ENCODE results near the gene HLCS.

The HLCS gene

DNA sequence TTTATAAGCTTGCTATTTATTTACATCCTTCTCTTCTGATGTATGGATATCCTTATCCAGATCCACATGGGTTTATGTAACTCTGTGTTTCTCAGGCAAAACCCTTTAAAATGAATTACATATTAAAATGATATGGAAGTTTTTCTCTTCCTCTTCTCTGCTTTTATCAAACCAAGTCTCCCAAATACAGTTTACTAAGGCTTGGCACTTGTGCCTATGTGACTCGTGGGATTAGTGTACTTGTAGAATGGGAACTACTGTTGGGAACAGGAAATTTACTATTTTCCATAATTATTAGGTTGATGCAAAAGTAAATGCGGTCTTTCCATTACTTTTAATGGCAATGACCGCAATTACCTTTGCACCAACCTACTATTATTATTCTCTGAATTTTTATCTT is 252.7 kb downstream of the HLCS start:
- no peak for DNase-seq

DNA sequence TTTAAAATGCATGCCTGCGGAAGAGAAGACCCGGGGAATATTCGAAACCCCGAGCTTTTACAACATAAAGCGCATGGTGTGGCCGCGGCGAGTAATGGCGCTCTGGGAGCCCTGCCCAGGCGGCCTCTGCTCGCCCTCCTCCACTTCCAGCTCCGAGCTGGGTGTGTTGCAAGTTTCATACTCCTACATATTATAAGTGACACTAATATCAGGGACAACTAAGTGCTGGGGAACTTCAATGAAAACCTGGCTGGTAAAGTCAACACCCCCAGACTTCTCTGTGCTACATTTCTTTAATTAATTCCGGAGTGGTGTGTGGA is 255.8 kb downstream of the HLCS start:
- DNase-seq, result peak in 1 of 2 experiments; percentile 5

- no peak for DNase-seq
Observed at GRCh38 chr21:36709868-36710728, 256.4 kb downstream of the HLCS start.

- peak in 1 of 2 experiments; percentile 9 for DNase-seq
Observed at GRCh38 chr21:36709030-36709867, 257.2 kb downstream of the HLCS start.

GRCh38 chr21:36708286-36709029 is 258.0 kb downstream of the HLCS start:
- peak; percentile 5 to 11 for DNase-seq

DNA sequence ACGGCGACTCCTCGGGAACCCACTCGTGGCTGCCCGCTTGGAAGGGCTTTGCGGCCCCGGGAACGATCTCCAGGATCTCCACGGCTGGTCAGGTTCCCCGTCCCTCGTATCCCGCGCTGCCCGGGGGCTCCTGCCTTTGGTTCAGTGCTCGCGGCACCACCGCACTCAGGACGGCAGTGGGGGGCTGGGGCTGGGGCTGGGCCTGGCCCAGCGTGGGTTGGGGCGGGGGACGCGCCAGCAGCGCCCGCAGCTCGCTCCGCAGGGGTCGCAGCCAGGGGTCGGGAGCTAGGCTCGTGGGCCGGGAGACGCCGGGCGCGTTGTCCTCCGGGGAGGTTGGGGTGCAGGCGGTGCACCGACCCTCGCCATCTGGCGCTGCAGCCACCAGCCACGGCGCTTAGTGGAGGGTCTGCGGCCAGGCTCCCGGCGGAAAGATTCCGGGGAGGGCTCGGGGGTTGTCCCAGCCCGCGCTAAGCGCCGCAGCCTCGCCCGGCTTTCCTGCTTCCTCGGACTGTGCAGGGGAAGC is 258.6 kb downstream of the HLCS start:
- DNase-seq, result no peak

DNA sequence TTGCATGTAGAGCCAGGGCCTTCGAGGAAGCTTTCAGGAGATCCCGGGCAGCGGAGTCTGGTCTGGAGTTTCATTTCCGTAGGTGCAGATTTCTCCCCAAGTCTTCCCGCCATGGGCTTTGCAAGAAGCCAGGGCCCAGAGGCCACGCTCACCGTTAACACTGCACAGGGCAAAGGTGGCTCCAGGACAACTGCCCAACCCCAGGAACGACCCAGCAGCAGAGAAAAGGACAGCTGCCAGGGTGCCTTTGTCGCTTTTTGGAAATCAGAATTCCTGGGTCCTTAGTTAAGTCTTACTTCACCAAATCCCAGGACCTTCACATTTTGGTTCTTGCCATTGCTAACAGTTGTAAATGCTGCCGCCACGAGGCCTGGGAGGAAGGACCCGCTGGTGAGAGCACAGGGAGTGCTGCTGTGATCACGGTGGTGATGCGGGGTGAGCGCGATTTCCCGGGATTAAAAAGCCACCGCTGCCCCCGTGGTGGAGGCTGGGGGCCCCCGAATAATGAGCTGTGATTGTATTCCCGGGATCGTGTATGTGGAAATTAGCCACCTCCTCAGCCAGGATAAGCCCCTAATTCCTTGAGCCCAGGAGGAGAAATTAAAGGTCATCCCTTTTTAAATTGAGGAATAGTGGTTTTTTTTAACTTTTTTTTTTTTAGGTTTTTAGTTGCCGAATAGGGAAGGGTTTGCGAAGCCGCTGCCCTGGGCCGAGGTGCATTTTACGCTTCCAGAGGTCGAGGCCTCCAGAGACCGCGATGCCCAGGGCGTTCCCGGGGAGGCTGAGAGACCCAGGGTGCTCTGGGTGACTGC is 259.3 kb downstream of the HLCS start:
- peak; percentile 24 to 29 for DNase-seq

GRCh38 chr21:36706482-36706852 is 260.0 kb downstream of the HLCS start:
- DNase-seq, result no peak

DNA sequence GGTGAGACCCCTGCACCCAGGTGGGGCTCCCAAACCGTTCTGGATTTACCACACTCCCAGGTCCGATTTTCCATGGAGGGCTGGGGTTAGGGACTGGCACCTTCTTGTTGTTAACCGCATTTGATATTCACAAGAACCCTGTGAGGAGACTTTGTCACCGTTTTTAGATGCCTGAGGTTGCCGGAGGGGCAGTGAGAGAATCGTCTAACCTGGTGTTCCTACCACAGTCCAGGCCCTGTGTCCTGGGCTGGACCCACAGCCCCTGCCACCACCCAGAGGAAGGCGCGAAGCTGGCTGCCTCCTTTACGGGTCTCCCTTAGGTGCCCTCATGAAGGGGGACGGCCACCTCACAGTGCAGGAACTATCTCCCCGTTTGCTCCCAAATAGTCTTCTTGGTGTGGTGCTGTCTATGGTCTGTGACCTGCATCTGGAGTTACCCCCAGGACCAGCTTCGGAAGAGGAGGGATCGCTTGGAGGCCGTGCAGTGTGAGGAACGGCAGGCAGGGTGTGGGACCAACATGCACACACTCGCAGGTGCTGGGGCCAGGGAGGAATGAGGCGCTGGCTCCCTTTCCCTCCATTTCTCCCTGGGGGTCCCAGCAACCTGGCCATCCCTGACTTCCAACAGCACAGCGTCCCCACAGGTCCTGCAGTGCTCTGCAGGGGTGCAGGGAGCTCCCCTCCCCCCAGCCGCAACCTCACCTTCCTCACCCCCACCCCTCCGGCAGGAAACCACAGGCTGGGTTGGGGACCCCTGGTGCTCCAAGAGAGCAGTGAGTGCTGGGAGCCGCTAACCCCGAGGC is 260.6 kb downstream of the HLCS start:
- peak; percentile 4 to 5 for DNase-seq

DNA sequence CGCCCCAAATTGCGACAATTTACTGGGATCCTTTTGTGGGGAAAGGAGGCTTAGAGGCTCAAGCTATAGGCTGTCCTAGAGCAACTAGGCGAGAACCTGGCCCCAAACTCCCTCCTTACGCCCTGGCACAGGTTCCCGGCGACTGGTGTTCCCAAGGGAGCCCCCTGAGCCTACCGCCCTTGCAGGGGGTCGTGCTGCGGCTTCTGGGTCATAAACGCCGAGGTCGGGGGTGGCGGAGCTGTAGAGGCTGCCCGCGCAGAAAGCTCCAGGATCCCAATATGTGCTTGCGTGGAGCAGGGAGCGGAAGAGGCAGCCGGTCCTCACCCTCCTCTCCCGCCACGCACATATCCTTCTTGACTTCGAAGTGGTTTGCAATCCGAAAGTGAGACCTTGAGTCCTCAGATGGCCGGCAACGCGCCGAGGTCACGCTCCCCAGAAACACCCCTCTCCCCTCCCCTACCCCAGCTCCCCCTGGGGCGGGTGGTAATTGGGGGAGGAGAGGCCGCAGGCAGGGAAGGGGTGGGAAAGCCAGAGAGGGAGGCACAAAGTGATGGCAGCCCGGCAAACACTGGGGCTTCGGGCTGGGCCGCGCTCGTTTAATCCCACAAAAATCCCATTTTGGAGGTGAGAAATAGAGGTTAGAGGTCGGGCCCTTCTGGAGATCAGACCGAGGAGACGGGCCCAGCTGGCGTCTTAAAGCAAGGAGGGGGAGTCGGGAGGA is 261.4 kb downstream of the HLCS start:
- DNase-seq, result peak; percentile 1 to 3

- DNase-seq, result peak; percentile 5 to 14
Observed at GRCh38 chr21:36704281-36704957, 262.1 kb downstream of the HLCS start.

DNA sequence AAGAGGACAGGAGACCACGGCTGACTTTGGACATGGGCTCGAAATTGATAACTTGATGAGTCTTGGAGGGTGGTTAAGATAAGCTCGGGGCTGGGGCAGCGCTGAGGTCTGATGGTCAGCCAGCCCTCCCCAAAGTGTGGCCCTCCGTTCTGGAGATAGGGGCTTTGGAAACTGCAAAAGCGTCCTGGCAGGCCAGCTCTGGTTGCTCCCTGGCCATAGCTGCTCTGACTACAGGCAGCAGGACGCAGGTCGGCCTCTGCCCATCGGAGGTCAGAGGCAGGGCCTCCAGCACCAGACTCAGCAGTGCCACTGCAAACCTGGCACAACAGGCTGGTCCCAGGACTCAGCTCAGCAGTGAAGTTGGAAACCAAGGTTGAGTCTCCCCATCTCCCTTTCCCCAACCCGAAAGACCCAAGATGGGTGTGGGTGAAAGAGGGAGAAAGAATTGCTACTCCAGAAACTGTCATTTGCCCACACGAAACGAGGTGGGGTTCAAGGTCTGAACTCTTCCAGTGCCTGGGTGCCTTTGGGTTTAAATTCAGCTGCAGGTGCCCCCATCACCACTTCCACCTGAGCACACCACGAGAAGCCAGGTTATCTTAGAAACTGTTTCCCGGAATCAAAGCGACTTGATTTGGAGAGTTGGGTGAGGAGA is 262.7 kb downstream of the HLCS start:
- DNase-seq, result peak in 1 of 2 experiments; percentile 2

DNA sequence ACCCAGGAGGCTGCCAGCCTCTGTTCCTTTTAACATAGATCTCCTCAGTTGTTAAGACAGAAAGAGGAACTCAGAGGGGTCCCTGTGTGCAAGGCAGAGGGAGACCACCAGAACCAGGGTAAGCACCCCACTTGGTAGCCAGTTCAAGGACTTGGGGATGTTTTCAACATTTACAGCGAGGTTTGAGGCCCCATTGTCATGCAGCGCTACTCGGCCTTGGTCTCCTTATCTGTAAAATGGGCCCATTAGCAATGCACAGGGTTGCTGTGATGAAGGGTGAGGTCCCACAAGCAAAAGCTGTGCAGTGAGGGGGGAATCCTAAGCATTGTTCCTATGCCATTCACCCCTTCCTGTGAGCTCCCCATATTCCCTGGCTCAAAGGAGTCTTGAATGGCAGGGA is 263.3 kb downstream of the HLCS start:
- no peak for DNase-seq

GRCh38 chr21:36702622-36702968 is 263.9 kb downstream of the HLCS start:
- DNase-seq, result no peak

GRCh38 chr21:36701756-36702621 is 264.5 kb downstream of the HLCS start:
- DNase-seq, result peak in 1 of 2 experiments; percentile 7

- DNase-seq, result peak; percentile 9 to 18
Observed at GRCh38 chr21:36700971-36701755, 265.3 kb downstream of the HLCS start.

All from activated CD4-positive, alpha-beta T cell treated with anti-CD3 and anti-CD28 coated beads, Interleukin-2, amount 50 U/mL, for 48 hours (primary cell).